ENCODE measurements around the gene PPP2R2D.

The PPP2R2D gene

DNA sequence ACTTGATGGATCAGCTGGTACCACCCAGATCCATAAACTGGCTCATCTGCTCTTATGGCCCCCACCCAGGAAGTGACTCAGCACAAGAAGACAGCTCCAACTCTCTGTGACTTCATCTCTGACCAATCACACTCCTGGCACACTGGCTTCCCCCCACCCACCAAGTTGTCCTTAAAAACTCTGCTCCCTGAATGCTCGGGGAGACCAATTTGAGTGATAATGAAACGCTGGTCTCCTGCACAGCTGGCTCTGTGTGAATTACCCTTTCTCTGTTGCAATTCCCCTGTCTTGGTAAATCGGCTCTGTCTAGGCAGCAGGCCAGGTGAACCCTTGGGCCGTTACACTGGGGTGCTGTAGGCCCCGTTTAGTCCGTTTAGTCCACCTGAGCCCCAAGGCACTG lies 104.3 kb downstream of the PPP2R2D start:
- Histone ChIP-seq H3K27ac (ENCODE audit: insufficient read depth, low read length, poor library complexity, severe bottlenecking) (no peak overlapping the region), H3K4me3 (ENCODE audit: insufficient read depth, low read depth, low read length, poor library complexity, severe bottlenecking) (no peak overlapping the region), H3K9me3 (ENCODE audit: control insufficient read depth, low read length) (no peaks in the 10 kb centered on the region), H3K27me3 (replicated peaks; ENCODE audit: control insufficient read depth, insufficient read depth, low read length, poor library complexity, severe bottlenecking) (no peaks in the 10 kb centered on the region), H3K4me1 (ENCODE audit: control insufficient read depth, insufficient read depth, low read length, poor library complexity, severe bottlenecking) (no peaks in the 10 kb centered on the region), H3K36me3 (ENCODE audit: control insufficient read depth, insufficient read depth, low read length) (no peaks in the 10 kb centered on the region)
- no peak for DNase-seq

DNA sequence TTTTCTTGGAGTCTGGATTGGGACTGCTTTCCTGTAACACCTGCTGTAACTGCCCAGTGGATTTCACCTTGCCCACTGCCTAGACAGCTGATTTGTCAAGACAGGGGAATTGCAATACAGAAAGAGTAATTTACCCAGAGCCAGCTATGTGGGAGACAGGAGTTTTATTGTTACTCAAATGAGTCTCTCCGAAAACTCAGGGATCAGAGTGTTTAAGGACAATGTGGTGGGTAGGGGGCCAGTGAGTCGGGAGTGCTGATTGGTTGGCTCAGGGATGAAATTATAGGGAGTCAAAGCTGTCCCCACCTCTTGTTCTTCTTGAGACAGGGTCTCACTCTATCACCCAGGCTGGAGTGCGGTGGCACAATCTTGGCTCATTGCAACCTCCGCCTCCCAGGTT lies 106.2 kb downstream of the PPP2R2D start:
- Histone ChIP-seq H3K4me1 (ENCODE audit: control insufficient read depth, insufficient read depth, low read length, poor library complexity, severe bottlenecking) (no peaks in the 10 kb centered on the region), H3K27ac (ENCODE audit: insufficient read depth, low read length, poor library complexity, severe bottlenecking) (no peak overlapping the region)
- no peak for DNase-seq

DNA sequence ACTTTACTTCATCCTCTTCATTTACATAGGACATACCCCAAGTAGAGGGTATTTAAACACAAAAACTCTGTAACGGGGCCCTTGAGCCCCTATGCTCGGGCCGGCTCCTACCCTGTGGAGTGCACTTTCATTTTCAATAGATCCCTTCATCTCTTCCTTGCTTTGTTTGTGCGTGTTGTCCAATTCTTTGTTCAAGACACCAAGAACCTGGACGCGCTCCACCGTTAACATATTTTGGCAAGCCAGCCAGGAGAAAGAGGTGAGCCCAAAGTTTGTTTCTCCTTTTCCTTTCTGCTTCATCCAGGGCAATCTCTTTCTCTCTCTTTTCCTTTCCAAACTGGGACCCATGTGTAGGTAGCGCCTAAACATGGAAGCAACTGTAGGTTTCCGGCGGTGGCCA lies 106.9 kb downstream of the PPP2R2D start:
- Histone ChIP-seq H3K4me1 (ENCODE audit: control insufficient read depth, insufficient read depth, low read length, poor library complexity, severe bottlenecking) (no peaks in the 10 kb centered on the region), H3K27me3 (replicated peaks; ENCODE audit: control insufficient read depth, insufficient read depth, low read length, poor library complexity, severe bottlenecking) (no peaks in the 10 kb centered on the region), H3K9me3 (ENCODE audit: control insufficient read depth, low read length) (no peaks in the 10 kb centered on the region), H3K36me3 (ENCODE audit: control insufficient read depth, insufficient read depth, low read length) (no peaks in the 10 kb centered on the region), H3K4me3 (ENCODE audit: insufficient read depth, low read depth, low read length, poor library complexity, severe bottlenecking) (no peak overlapping the region), H3K27ac (ENCODE audit: insufficient read depth, low read length, poor library complexity, severe bottlenecking) (no peak overlapping the region)
- DNase-seq: no peak

More for the DNA sequence above, 106.2 kb downstream of the PPP2R2D start:
- no peaks in the 10 kb centered on the region for H3K27me3 ChIP-seq (replicated peaks; ENCODE audit: control insufficient read depth, insufficient read depth, low read length, poor library complexity, severe bottlenecking)
- no peaks in the 10 kb centered on the region for H3K9me3 ChIP-seq (ENCODE audit: control insufficient read depth, low read length)
- no peaks in the 10 kb centered on the region for H3K36me3 ChIP-seq (ENCODE audit: control insufficient read depth, insufficient read depth, low read length)
- H3K4me3 ChIP-seq (ENCODE audit: insufficient read depth, low read depth, low read length, poor library complexity, severe bottlenecking): no peak overlapping the region

Measured in effector memory CD4-positive, alpha-beta T cell (primary cell).